BJ (cell line): ENCODE results near the gene PRKG1. TPM values are rescaled to one million over a fixed set of nuclear protein-coding genes. Genes with fewer than 3 reads are reported as not detected.
"Not testable (repeated sequence)": the region's sequence is repeated elsewhere in the genome, so short reads cannot be mapped to it uniquely, and the experiment has no call there.

Experiments used
- CTCF ChIA-PET: fragments of 350-600 bp; formaldehyde crosslinking; extraction: SDS; loops from one replicate; lab custom pipeline; 2021; ENCODE audit warnings: antibody characterized with exemption, inconsistent platforms; lab: Yijun Ruan, JAX
- POLR2A ChIA-PET: fragments of 300-600 bp; sonication (Branson Sonifier 250); formaldehyde crosslinking; extraction: SDS; loops from one replicate; lab custom pipeline; 2021; ENCODE audit warnings: antibody characterized with exemption; lab: Charles Lee
- DNase-seq: peaks from one replicate; pipeline ENCODE4 v3.0.0-alpha.2; 2011; ENCODE audit warnings: low read depth
- H3K27me3 ChIP-seq: 2 replicates; pipeline ENCODE4 v1.6.0; 2011; ENCODE audit warnings: low read length; ENCODE audit not compliant: control insufficient read depth, insufficient read depth
- H3K36me3 ChIP-seq: 2 replicates; pipeline ENCODE4 v1.5.1; 2011; ENCODE audit warnings: low read length; ENCODE audit not compliant: control insufficient read depth, insufficient read depth
- H3K4me3 ChIP-seq: 2 replicates; pipeline ENCODE4 v1.5.1; 2011; ENCODE audit warnings: low read depth, mild to moderate bottlenecking, control low read depth, low read length
- CTCF ChIP-seq: IDR thresholded peaks from 2 replicates; pipeline ENCODE4 v1.5.1; 2011; ENCODE audit warnings: low read depth, mild to moderate bottlenecking, control low read depth, inconsistent platforms, low read length, moderate library complexity; ENCODE audit not compliant: insufficient read depth
- polyA plus RNA-seq: library from polyadenylated mRNA; depleted of rRNA; stranded (reverse); fragments of >200 nt; gene quantifications from 2 replicates; pipeline ENCODE4 v1.2.3, GENCODE V29; 2011

The PRKG1 gene
- polyA plus RNA-seq, 1 experiment: 9.7 TPM

GRCh38 chr10:51204701-51205100 is 130.4 kb downstream of the PRKG1 start:
- POLR2A ChIA-PET: interaction anchor here (0.5 kb wide), 1 partner anchor 20 kb away, joined by 4 read pairs; no protein-coding TSS in a partner anchor
- TF ChIP-seq CTCF: no peak
- Histone ChIP-seq H3K4me3 (no peak overlapping the region), H3K27me3 (no peaks in the 10 kb centered on the region), H3K36me3 (no peaks in the 10 kb centered on the region)
- no peak for DNase-seq
- CTCF ChIA-PET: interaction anchor here (1.6 kb wide), 1 partner anchor 218 kb away, joined by 3 read pairs; no protein-coding TSS in a partner anchor

- no peaks in the 10 kb centered on the region for H3K36me3 ChIP-seq
- no peak for DNase-seq
- no peak overlapping the region for H3K4me3 ChIP-seq
- TF ChIP-seq CTCF: no peak
- POLR2A ChIA-PET: interaction anchor here (0.7 kb wide), 1 partner anchor 16 kb away, joined by 11 read pairs; no protein-coding TSS in a partner anchor
- CTCF ChIA-PET: interaction anchor here (1.6 kb wide), 1 partner anchor 216 kb away, joined by 3 read pairs; no protein-coding TSS in a partner anchor
- H3K27me3 ChIP-seq: no peaks in the 10 kb centered on the region
Measured at GRCh38 chr10:51206500-51206899, 132.2 kb downstream of the PRKG1 start.

- H3K4me3 ChIP-seq, H3K27me3 ChIP-seq, DNase-seq, H3K36me3 ChIP-seq, POLR2A ChIA-PET, CTCF ChIA-PET: not testable (repeated sequence)
Measured at GRCh38 chr10:51212937-51213336, 138.7 kb downstream of the PRKG1 start.

GRCh38 chr10:51214207-51215196 is 140.2 kb downstream of the PRKG1 start:
- no peaks in the 10 kb centered on the region for H3K36me3 ChIP-seq
- no peak overlapping the region for H3K4me3 ChIP-seq
- POLR2A ChIA-PET: no interaction called here
- no peaks in the 10 kb centered on the region for H3K27me3 ChIP-seq
- CTCF ChIA-PET: interaction anchor here (1.3 kb wide), 1 partner anchor 13 kb away, joined by 3 read pairs; no protein-coding TSS in a partner anchor
- no peak for DNase-seq
- no peak for TF ChIP-seq CTCF

- CTCF ChIA-PET: interaction anchor here (1.3 kb wide), 1 partner anchor 15 kb away, joined by 3 read pairs; no protein-coding TSS in a partner anchor
- no peak for TF ChIP-seq CTCF
- POLR2A ChIA-PET: no interaction called here
- DNase-seq: no peak
- H3K36me3 ChIP-seq: no peaks in the 10 kb centered on the region
- no peaks in the 10 kb centered on the region for H3K27me3 ChIP-seq
- no peak overlapping the region for H3K4me3 ChIP-seq
Measured at GRCh38 chr10:51215951-51216834, 141.9 kb downstream of the PRKG1 start.
